Hippocampal formation (tissue), 2 donors: ENCODE data around the gene UST.

Experiments
- DNase-seq, 2 donors: peaks; one replicate each; lab custom pipeline; 2025; lab: John Stamatoyannopoulos, UW

Gene UST

GRCh38 chr6:148803979-148804378 is 57.1 kb downstream of the UST start:
- no peak for DNase-seq

GRCh38 chr6:148805777-148806176 is 58.9 kb downstream of the UST start:
- no peak for DNase-seq

- no peak for DNase-seq
These were observed 61.0 kb downstream of the UST start for GRCh38 chr6:148807784-148808183.

- no peak for DNase-seq
These were observed 62.0 kb downstream of the UST start for GRCh38 chr6:148808786-148809304.

GRCh38 chr6:148811459-148811858 is 64.6 kb downstream of the UST start:
- DNase-seq, result no peak

GRCh38 chr6:148814082-148814790 is 67.4 kb downstream of the UST start:
- DNase-seq, result no peak

- no peak for DNase-seq
These were observed 68.0 kb downstream of the UST start for GRCh38 chr6:148814869-148815268.

GRCh38 chr6:148816117-148816516 is 69.3 kb downstream of the UST start:
- no peak for DNase-seq

- no peak for DNase-seq
These were observed 70.9 kb downstream of the UST start for GRCh38 chr6:148817689-148818088.

GRCh38 chr6:148818939-148819575 is 72.2 kb downstream of the UST start:
- no peak for DNase-seq

GRCh38 chr6:148819852-148820251 is 73.0 kb downstream of the UST start:
- no peak for DNase-seq

GRCh38 chr6:148822819-148823218 is 76.0 kb downstream of the UST start:
- no peak for DNase-seq

- no peak for DNase-seq
These were observed 77.5 kb downstream of the UST start for GRCh38 chr6:148824291-148824690.

- no peak for DNase-seq
These were observed 78.1 kb downstream of the UST start for GRCh38 chr6:148824960-148825359.

GRCh38 chr6:148825492-148825891 is 78.7 kb downstream of the UST start:
- DNase-seq, result no peak

GRCh38 chr6:148827416-148828045 is 80.7 kb downstream of the UST start:
- DNase-seq, result no peak

GRCh38 chr6:148828047-148828446 is 81.2 kb downstream of the UST start:
- no peak for DNase-seq

- DNase-seq, result no peak
These were observed 82.7 kb downstream of the UST start for GRCh38 chr6:148829415-148830101.

GRCh38 chr6:148830614-148831013 is 83.8 kb downstream of the UST start:
- no peak for DNase-seq

GRCh38 chr6:148831064-148831463 is 84.2 kb downstream of the UST start:
- no peak for DNase-seq

- DNase-seq, result no peak
These were observed 84.7 kb downstream of the UST start for GRCh38 chr6:148831531-148831930.

GRCh38 chr6:148835920-148836441 is 89.2 kb downstream of the UST start:
- DNase-seq, result no peak
